ENCODE measurements around the gene C12orf50. TPM values are rescaled to one million over a fixed set of nuclear protein-coding genes. Genes with fewer than 3 reads are reported as not detected.

C12orf50 gene
- total RNA-seq, 1 donor, result not detected

- no peak overlapping the region for H3K4me3 ChIP-seq (ENCODE audit: low read depth, low read length)
- DNase-seq (ENCODE audit: low read depth), result no peak
- TF ChIP-seq CTCF (IDR thresholded peaks at IDR 0.05; ENCODE audit: insufficient read depth, low read depth, low read length), result no peak
Measured at GRCh38 chr12:88001327-88001726, 27.9 kb downstream of the C12orf50 start.

GRCh38 chr12:87995581-87996178, 33.5 kb downstream of the C12orf50 start:
- no peak overlapping the region for H3K4me3 ChIP-seq (ENCODE audit: low read depth, low read length)
- TF ChIP-seq CTCF (IDR thresholded peaks at IDR 0.05; ENCODE audit: insufficient read depth, low read depth, low read length), result peak; percentile 78
- peak; percentile 73 for DNase-seq (ENCODE audit: low read depth)

GRCh38 chr12:87991483-87991882, 37.7 kb downstream of the C12orf50 start:
- no peak overlapping the region for H3K4me3 ChIP-seq (ENCODE audit: low read depth, low read length)
- no peak for TF ChIP-seq CTCF (IDR thresholded peaks at IDR 0.05; ENCODE audit: insufficient read depth, low read depth, low read length)
- DNase-seq (ENCODE audit: low read depth), result no peak

GRCh38 chr12:87988534-87988933, 40.7 kb downstream of the C12orf50 start:
- no peak for DNase-seq (ENCODE audit: low read depth)
- H3K4me3 ChIP-seq (ENCODE audit: low read depth, low read length), result no peak overlapping the region
- no peak for TF ChIP-seq CTCF (IDR thresholded peaks at IDR 0.05; ENCODE audit: insufficient read depth, low read depth, low read length)

GRCh38 chr12:87985069-87985675, 44.0 kb downstream of the C12orf50 start:
- no peak for DNase-seq (ENCODE audit: low read depth)
- TF ChIP-seq CTCF (IDR thresholded peaks at IDR 0.05; ENCODE audit: insufficient read depth, low read depth, low read length), result no peak
- H3K4me3 ChIP-seq (ENCODE audit: low read depth, low read length), result no peak overlapping the region

- no peak for TF ChIP-seq CTCF (IDR thresholded peaks at IDR 0.05; ENCODE audit: insufficient read depth, low read depth, low read length)
- DNase-seq (ENCODE audit: low read depth), result peak; percentile 28
Measured at GRCh38 chr12:87982208-87982607, 47.0 kb downstream of the C12orf50 start.

GRCh38 chr12:87981495-87981894, 47.7 kb downstream of the C12orf50 start:
- TF ChIP-seq CTCF (IDR thresholded peaks at IDR 0.05; ENCODE audit: insufficient read depth, low read depth, low read length), result no peak
- DNase-seq (ENCODE audit: low read depth), result peak; percentile 1

More at GRCh38 chr12:87982208-87982607, 47.0 kb downstream of the C12orf50 start:
- no peak overlapping the region for H3K4me3 ChIP-seq (ENCODE audit: low read depth, low read length)

More at GRCh38 chr12:87981495-87981894, 47.7 kb downstream of the C12orf50 start:
- H3K4me3 ChIP-seq (ENCODE audit: low read depth, low read length), result no peak overlapping the region

All from fibroblast of villous mesenchyme (primary cell).